Measurements from ENCODE around the gene FAM83E.

FAM83E gene

DNA sequence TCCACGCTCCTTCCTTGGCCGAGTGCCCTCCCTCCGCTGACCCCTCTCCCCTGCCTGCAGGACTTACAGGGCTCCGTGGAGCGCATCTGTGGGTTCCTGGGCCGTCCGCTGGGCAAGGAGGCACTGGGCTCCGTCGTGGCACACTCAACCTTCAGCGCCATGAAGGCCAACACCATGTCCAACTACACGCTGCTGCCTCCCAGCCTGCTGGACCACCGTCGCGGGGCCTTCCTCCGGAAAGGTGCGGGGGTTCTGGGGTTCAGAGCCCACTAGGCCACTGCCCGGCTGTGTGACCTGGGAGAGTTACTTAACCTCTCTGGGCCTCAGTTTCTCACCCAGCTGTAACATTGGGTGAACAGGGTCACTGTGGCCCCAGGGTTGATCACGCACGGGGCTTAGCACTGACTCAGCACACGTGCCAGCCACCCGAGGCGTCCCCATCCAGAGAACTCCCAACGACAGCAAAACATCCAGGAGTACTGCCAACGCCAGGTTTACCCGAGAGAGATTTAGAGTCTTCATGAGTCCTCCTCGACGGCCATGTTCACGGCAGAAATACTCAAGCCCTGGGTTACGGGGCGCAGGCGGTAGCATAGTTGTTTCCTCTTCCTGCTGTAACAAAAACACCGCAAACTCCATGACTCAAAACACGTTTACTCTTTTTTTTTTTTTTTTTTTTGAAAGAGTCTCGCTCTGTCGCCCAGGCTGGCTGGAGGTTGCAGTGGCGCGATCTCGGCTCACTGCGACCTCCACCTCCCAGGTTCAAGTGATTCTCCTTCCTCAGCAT is 18.0 kb downstream of the FAM83E start:
- ChIA-PET CTCF (no interaction called here), POLR2A (no interaction called here)
- DNase-seq (ENCODE audit: low read depth, low spot score): no peak

DNA sequence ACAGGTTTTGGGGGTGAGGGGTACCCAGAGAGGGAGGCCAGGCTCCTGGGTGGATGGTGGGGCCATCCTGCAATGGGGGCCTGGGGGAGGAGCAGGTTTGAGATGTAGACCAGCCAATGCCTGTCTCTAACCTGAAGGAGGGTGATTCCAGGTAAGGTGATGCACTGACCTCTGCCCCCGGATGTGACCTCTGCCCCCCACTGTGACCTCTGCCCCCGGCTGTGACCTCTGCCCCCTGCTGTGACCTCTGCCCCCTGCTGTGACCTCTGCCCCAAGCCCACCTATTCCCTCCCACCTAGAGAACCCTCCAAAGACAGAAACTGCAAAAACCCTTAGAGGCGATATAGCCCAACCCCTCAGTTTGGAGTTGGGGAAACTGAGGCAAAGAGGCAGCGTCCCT is 18.6 kb downstream of the FAM83E start:
- CTCF ChIA-PET: no interaction called here
- POLR2A ChIA-PET: no interaction called here
- no peak overlapping the region for H3K4me3 ChIP-seq (ENCODE audit: low read depth, low read length)
- TF ChIP-seq, protein P1, sequence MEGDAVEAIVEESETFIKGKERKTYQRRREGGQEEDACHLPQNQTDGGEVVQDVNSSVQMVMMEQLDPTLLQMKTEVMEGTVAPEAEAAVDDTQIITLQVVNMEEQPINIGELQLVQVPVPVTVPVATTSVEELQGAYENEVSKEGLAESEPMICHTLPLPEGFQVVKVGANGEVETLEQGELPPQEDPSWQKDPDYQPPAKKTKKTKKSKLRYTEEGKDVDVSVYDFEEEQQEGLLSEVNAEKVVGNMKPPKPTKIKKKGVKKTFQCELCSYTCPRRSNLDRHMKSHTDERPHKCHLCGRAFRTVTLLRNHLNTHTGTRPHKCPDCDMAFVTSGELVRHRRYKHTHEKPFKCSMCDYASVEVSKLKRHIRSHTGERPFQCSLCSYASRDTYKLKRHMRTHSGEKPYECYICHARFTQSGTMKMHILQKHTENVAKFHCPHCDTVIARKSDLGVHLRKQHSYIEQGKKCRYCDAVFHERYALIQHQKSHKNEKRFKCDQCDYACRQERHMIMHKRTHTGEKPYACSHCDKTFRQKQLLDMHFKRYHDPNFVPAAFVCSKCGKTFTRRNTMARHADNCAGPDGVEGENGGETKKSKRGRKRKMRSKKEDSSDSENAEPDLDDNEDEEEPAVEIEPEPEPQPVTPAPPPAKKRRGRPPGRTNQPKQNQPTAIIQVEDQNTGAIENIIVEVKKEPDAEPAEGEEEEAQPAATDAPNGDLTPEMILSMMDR (IDR thresholded peaks at IDR 0.05; ENCODE audit: insufficient read depth, low read length, missing control alignments): no peak
- DNase-seq (ENCODE audit: low read depth, low spot score): no peak

More for the DNA sequence above, 18.0 kb downstream of the FAM83E start:
- no peak overlapping the region for H3K4me3 ChIP-seq (ENCODE audit: low read depth, low read length)
- TF ChIP-seq, protein P1 (IDR thresholded peaks at IDR 0.05; ENCODE audit: insufficient read depth, low read length, missing control alignments): no peak

DNA sequence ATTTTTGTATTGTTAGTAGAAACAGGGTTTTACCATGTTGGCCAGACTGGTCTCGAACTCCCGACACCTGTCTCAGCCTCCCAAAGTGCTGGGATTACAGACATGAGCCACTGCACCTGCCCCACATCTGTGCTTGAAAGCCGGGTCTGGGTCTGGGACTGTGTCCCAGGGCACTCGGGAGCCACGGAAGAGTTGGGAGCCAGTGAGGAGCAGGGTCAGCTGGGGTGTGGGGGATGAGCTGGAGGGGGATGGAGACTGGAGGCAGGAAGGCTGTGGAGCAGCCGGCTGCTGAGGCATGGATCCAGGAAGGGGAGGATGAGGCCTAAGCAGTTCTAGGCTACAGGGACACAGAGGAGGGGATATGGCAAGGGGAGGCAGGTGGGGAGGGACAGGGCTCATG is 19.0 kb downstream of the FAM83E start:
- no peak overlapping the region for H3K4me3 ChIP-seq (ENCODE audit: low read depth, low read length)
- DNase-seq (ENCODE audit: low read depth, low spot score): no peak
- TF ChIP-seq, protein P1 (IDR thresholded peaks at IDR 0.05; ENCODE audit: insufficient read depth, low read length, missing control alignments): no peak
- CTCF ChIA-PET: interaction anchor here (0.7 to 3.8 kb wide), 7 partner anchors 9 to 106 kb away, joined by 3 to 21 read pairs (median 6); no protein-coding TSS in a partner anchor
- POLR2A ChIA-PET: no interaction called here

DNA sequence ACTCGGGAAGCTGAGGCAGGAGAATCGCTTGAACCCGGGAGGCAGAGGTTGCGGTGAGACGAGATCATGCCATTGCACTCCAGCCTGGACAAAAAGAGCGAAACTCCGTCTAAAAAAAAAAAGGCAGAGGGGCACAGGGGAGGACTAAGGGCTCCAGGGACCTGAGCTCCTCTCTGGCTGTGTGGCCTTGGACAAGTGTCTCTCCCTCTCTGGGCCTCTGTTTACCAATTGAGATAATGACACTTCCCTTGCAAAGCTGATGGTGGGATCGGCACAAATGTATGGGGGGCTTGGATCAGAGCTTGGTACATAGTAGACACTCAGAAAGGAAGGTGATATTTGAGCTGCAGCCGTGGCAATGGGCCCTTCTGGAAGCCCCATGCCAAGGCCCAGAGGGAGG is 19.7 kb downstream of the FAM83E start:
- TF ChIP-seq, protein P1 (IDR thresholded peaks at IDR 0.05; ENCODE audit: insufficient read depth, low read length, missing control alignments): no peak
- H3K4me3 ChIP-seq (ENCODE audit: low read depth, low read length): no peak overlapping the region
- POLR2A ChIA-PET: interaction anchor here (1.0 kb wide), 1 partner anchor 24 kb away, joined by 3 read pairs; the partner anchor contains the start of genes RPL18 and SPHK2
- CTCF ChIA-PET: interaction anchor here (0.7 to 3.8 kb wide), 8 partner anchors 8 to 105 kb away, joined by 3 to 21 read pairs (median 6); no protein-coding TSS in a partner anchor
- no peak for DNase-seq (ENCODE audit: low read depth, low spot score)

DNA sequence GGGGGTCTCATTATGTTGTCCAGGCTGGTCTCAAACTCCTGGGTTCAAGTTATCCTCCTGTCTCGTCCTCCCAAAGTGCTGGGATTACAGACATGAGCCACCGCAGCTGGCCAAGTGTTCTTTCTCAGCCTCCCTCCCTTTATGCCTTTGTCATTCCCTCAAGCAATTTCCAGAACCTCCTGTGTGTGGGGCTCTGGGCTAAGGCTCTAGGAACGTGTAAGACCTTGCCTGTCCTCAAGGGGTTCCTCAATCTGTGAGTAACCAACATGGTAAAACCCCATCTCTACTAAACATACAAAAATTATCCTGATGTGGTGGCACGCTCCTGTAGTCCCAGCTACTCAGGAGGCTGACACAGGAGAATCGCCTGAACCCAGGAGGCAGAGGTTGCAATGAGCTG is 23.9 kb downstream of the FAM83E start:
- DNase-seq (ENCODE audit: low read depth, low spot score): no peak
- POLR2A ChIA-PET: no interaction called here
- TF ChIP-seq, protein P1 (IDR thresholded peaks at IDR 0.05; ENCODE audit: insufficient read depth, low read length, missing control alignments): no peak
- CTCF ChIA-PET: interaction anchor here (0.8 to 12.9 kb wide), 3 partner anchors 17 to 99 kb away, joined by 3 to 405 read pairs (median 392); no protein-coding TSS in a partner anchor
- H3K4me3 ChIP-seq (ENCODE audit: low read depth, low read length): no peak overlapping the region

DNA sequence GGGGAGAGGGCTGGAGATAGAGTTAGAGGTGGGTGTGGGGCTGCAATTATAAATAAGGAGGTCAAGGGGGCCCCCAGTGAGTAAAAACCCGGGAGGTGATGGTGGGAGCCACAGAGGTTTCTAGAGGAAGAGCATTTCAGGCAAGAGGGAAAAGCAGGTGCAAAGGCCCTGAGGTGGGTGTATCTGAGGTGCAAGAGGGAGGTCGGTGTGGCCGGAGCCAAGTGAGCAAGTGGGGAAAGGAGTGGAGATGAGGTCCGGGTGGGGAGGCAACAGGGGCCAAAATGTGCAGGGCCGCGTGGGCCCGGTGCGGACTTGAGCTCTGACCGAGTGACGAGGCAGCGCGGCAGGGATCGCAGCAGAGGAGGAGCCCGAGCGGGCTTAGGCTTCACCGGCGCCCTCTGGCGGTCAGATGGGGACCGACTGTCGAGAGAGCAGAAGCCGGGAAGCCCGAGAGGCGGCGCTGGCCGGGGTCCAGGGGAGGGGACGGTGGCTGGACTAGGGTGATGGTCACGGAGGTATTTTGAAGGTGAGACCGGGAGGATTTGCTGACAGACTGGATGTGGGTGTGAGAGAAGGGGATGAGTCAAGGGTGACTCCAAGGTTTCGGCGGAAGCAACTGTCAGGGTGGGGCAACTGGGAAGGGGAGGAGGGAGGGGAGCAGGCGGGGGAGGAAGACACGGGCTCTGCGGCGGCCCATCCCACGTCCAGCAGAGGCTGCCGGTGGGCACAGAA is 26.0 kb downstream of the FAM83E start:
- no peak for DNase-seq (ENCODE audit: low read depth, low spot score)
- peak overlapping the region; percentile 61 for H3K4me3 ChIP-seq (ENCODE audit: low read depth, low read length)
- TF ChIP-seq, protein P1 (IDR thresholded peaks at IDR 0.05; ENCODE audit: insufficient read depth, low read length, missing control alignments): peak; percentile 99
- ChIA-PET CTCF (interaction anchor here (0.6 to 12.9 kb wide), 48 partner anchors 8 to 324 kb away, joined by 3 to 405 read pairs (median 4); partner anchors contain the start of genes CA11, KCNJ14, KDELR1 and SPACA4), POLR2A (interaction anchor here (1.0 kb wide), 1 partner anchor 30 kb away, joined by 4 read pairs; the partner anchor contains the start of genes RPL18 and SPHK2)

Measured in AG04449 (cell line).